Breast epithelium (tissue), 3 donors: ENCODE measurements around the gene WWC1.

Experiments used
- POLR2A ChIP-seq: fragments of 450-650 bp; IDR thresholded peaks from one replicate; pipeline ENCODE4 v1.6.1; 2016; ENCODE audit warnings: antibody characterized with exemption, mild to moderate bottlenecking, moderate library complexity
- POLR2AphosphoS5 ChIP-seq, 3 donors: sonication (generic); formaldehyde crosslinking; IDR thresholded peaks; one replicate each; pipeline ENCODE4 v1.6.1; 2017; ENCODE audit warnings: antibody characterized with exemption in 3 of 3
- TF ChIP-seq, protein P1 (sequence below), 3 donors: fragments of 450-650 bp; IDR thresholded peaks; one replicate each; pipeline ENCODE4 v1.5.1; 2016 to 2017; ENCODE audit warnings: antibody characterized with exemption in 3 of 3, mild to moderate bottlenecking in 3 of 3, moderate library complexity in 3 of 3

DNA sequence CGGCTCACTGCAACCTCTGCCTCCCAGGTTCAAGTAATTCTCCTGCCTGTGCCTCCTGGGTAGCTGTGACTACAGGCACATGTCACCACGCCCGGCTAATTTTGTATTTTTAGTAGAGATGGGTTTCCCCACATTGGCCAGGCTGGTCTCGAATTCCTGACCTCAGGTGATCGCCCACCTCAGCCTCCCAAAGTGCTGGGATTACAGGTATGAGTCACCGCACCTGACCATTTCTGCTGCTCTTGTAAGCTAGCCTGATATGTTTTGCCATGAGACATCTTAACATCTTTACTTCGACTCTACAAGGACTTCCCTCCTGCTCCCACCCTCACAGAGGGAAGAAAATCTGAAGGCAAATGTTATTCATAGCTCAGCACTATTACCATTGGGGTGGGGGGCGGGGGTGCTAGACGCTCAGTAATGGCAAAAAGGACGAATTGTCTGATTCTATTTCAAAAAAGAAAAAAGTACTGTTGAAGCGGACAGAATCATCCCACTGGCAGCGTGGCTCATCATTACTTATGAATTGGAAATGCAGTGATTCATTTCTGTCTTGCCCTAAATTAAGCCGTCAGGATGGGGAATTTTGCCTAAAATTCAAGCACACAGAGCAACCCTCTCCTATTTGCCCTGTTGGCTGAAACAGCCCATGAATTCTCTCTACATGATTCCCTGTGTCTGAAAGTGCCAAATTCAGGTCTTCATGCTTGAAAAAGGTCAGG, 46.4 kb upstream of the WWC1 start:
- TF ChIP-seq POLR2A (no peak), POLR2AphosphoS5 (IDR thresholded peaks at IDR 0.05) (no peak)
- TF ChIP-seq, protein P1, sequence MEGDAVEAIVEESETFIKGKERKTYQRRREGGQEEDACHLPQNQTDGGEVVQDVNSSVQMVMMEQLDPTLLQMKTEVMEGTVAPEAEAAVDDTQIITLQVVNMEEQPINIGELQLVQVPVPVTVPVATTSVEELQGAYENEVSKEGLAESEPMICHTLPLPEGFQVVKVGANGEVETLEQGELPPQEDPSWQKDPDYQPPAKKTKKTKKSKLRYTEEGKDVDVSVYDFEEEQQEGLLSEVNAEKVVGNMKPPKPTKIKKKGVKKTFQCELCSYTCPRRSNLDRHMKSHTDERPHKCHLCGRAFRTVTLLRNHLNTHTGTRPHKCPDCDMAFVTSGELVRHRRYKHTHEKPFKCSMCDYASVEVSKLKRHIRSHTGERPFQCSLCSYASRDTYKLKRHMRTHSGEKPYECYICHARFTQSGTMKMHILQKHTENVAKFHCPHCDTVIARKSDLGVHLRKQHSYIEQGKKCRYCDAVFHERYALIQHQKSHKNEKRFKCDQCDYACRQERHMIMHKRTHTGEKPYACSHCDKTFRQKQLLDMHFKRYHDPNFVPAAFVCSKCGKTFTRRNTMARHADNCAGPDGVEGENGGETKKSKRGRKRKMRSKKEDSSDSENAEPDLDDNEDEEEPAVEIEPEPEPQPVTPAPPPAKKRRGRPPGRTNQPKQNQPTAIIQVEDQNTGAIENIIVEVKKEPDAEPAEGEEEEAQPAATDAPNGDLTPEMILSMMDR (IDR thresholded peaks at IDR 0.05) = no peak
